Measurements from ENCODE around the gene HAVCR2.

HAVCR2 gene

DNA sequence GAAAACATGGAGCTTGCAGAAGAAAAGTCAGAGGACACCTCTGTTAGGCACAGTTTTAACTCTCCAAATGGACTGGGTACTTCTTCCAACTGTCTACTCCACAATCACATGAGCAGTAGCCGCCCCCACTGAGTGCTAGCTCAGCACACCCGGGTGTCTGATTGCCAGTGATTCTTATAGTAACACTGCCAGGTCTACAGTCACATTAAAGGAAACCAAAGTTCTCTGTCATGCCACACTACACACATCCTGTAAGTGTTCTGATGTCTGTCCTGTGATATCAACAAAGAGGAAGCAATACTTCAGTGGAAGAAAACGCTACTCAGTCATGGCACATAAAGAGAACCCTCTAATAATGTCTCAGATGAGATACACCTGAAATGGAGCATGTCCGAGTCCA lies at the start of gene HAVCR2:
Gene HAVCR2, minus strand, starts transcription at position 69 of the 400 bp plus-strand sequence. Its CDS starts 61 bp downstream, at position 8.
- peak; percentile 83 for DNase-seq

- no peak for DNase-seq
Measured at GRCh38 chr5:157157293-157157891, 48.5 kb upstream of the HAVCR2 start.

DNA sequence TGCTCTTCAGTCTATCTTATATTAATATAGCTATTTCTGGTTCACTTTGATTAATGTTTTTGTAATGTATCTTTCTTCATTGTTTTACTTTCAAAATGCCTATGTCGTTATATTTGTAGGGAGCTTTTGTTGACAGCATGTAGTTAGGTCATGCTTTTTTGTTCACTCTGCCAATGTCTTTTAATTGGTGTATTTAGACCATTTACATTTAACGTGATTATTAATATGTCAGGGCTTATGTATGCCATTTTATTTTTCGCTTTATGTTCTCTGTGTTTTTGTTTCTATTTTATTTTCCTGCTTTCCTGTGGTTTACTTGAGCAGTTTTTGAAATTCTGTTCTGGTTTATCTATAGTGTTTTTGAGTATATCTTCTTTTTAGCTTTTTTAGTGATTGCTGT lies 46.5 kb upstream of the HAVCR2 start:
- no peak for DNase-seq

DNA sequence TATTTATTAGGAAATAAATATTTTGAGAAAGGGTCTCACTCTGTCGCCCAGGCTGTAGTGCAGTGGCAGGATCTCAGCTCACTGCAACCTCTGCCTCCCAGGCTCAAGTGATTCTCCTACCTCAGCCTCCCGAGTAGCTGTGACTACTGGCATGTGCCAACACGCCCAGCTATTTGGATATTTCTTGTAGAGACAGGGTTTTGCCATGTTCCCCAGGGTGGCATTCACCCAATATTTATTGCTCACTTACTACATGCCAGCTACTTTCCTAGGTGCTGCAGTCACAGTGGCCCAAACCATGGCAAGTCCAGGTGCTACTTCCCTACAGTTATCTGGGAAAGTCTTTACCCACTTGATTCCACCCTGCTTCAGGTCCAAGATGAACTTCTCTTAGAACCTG lies 42.2 kb upstream of the HAVCR2 start:
- DNase-seq: no peak

- peak; percentile 82 for DNase-seq
Measured at GRCh38 chr5:157148734-157149615, 40.1 kb upstream of the HAVCR2 start.

DNA sequence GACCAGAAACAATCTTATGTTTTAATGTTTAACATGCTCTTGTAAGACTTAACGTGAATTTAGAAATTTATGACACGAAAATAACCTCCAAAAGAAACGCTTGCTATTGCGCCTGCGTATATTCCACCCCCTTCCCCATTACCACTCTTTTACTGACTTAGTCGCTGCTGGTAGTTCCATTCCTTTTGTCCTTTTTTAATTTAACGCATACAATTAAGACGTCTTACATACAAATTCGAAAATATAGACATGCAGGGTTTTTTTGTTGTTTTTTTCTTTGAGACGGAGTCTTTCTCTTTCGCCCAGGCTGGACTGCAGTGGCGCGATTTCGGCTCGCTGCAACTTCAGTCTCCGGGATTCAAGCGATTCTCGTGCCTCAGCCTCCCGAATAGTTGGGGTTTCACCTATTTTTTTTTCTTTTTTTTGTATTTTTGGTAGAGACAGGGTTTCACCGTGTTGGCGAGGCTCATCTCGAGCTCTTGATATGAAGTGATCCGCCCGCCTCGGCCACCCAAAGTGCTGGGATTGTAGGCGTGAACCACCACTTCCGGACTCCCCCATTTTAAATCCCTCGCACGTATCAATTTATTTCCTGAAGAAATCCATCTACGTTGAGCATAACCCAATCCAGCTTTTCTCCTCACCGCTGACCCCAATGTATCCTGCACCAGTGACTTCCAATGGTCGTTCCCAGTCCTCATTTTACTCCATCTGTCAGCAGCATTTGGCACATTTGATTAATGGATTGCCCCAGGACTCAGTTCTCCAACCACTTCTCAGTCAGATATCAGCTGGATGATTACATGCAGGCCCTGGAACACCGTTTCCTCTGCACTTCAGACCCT lies 34.5 kb upstream of the HAVCR2 start:
- DNase-seq: no peak

- peak; percentile 99 for DNase-seq
Measured at GRCh38 chr5:157142317-157143126, 33.7 kb upstream of the HAVCR2 start, which contains the start of gene MED7. MED7 (minus strand) TSS chr5:157142865; CDS start chr5:157139431, 3,434 bp downstream.

- no peak for DNase-seq
Measured at GRCh38 chr5:157137691-157138090, 28.8 kb upstream of the HAVCR2 start.

GRCh38 chr5:157132281-157132612 lies 23.4 kb upstream of the HAVCR2 start:
- no peak for DNase-seq

GRCh38 chr5:157130925-157131324 lies 22.1 kb upstream of the HAVCR2 start:
- peak; percentile 70 for DNase-seq

- no peak for DNase-seq
Measured at GRCh38 chr5:157121709-157122108, 12.9 kb upstream of the HAVCR2 start.

- no peak for DNase-seq
Measured at GRCh38 chr5:157120102-157120501, 11.3 kb upstream of the HAVCR2 start.

- DNase-seq: no peak
Measured at GRCh38 chr5:157116483-157116954, 7.7 kb upstream of the HAVCR2 start.

GRCh38 chr5:157115502-157115901 lies 6.7 kb upstream of the HAVCR2 start:
- no peak for DNase-seq

GRCh38 chr5:157115012-157115411 lies 6.2 kb upstream of the HAVCR2 start:
- DNase-seq: no peak

DNA sequence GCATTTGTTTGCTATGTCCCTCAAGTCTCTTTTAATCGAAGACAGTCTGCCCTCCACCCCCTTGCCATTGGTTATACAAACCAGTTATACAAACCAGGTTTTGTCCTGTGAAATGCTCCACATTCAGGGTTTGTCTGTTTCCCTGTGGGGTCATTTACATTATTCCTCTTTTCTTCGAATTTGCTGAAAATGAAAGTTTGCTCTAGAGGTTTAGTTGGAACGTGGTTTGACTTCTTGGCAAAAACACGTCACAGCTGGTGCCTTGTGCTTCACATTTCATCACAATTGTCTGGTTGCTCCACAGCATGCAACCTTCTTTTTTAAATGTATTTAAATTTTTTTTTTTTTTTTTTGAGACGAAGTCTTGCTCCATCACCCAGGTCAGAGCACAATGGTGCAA lies 4.2 kb upstream of the HAVCR2 start:
- DNase-seq: no peak

DNA sequence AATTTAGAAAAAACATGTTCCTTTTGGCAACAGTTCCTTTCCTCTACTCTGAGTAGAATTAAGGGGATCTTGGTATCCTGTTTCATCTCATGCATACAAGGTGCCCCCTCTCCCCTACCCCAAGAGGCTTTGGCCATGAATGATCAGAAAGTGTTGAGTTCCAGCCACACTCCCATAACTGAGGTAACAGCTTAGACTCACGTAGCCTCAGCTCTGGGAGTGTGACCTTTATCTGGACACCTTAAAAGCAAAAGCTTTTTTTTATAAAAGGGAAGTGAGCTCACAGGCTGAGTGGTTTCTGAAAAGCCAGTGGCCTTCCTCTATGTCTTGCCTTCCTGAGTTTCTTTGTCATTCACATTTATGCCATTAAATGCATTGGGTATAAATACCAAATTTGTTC lies 900 bp upstream of the HAVCR2 start:
- peak; percentile 75 for DNase-seq

- DNase-seq: no peak
Measured at GRCh38 chr5:157107508-157107907, 1.3 kb downstream of the HAVCR2 start.

DNA sequence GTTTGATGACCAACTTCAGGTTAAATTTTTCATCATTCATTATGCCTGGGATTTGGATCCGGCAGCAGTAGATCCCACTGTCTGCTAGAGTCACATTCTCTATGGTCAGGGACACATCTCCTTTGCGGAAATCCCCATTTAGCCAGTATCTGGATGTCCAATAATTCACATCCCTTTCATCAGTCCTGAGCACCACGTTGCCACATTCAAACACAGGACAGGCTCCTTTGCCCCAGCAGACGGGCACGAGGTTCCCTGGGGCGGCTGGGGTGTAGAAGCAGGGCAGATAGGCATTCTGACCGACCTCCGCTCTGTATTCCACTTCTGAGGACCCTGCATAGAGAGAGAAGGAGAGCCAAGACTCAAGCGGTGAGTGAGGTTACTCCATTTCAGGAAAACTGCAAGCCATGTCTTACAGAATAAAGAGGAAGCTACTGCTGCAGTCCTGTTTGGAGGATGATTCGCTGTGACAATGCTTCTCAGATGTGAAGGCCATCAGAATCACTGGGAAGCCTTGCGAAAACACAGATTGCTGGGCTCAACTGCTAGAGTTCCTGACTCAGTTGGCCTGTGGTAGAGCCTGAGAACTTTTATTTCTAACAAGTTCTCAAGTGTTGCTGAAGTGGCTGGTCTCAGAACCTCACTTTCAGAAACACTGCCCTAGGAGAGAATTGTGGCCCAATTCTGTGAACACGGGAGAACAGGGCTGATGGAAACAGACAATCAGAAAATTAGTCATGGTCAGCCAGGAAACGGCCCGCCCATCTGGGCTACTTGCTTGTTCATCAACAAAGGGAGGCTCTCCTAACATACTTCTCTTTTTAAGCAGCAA lies 2.0 kb downstream of the HAVCR2 start:
- DNase-seq: peak; percentile 52

- DNase-seq: peak; percentile 63
Measured at GRCh38 chr5:157100140-157100679, 8.6 kb downstream of the HAVCR2 start.

DNA sequence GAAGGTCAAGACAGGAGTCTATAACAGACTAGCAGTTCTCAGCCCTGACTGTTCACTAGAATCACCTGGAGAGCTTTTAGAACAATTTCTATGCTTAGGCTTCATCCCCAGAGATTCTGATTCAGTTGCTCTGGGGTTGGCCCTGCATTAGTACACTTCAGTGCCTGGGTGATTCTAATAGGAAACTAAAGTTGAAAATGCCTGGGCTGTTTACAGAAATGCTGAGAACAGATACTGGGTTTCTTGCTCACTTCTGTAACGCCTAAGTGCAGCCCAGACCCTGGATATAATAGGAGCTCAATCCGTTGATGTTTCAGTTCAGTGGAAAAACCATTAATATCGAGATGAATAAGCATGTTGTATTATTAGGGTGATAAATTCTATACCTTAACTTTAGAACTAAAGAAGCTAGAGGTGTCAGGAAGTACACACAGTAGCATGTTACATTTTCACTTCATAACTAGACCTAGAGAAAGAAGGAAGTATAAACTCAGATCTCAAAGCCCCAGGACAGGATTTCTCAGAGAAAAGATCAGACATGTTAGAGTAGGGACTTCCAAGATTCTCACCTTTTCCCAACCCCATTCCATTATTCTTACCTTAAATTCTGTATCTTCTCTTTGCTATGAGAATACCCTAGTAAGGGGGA lies 20.4 kb downstream of the HAVCR2 start:
- DNase-seq: no peak

All from RPMI8226 (cell line).